ENCODE data around the gene CCDC158. TPM values are rescaled to one million over a fixed set of nuclear protein-coding genes. Genes with fewer than 3 reads are reported as not detected.
A peak's percentile ranks its signal among the peaks of the same experiment; 100 is the strongest.

CCDC158 gene
- total and polyA plus RNA-seq, 2 experiments from 2014 or later = 0.21 to 0.27 TPM

DNA sequence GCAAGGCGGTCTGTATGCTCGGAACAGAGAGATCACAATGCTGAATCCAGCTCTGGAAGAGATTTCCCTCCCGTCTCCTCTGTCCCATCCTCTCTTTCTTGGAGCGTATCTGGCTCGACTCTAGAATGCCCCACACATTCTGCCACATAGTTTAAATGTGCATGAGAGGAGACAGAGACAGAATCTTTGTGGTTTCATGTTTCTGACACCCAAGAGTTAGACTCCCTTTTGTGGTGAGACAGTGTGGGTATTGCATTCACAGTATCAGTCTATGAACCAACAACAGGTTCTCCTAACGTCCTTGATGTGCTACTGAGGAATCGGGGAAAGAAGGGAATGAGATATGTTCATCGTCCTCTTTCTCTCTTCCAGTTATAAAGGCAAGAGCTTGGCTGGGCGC is 144.1 kb downstream of the CCDC158 start:
- H3K27ac Mint-ChIP-seq = no peak overlapping the region
- no peak overlapping the region for H3K4me2 ChIP-seq

DNA sequence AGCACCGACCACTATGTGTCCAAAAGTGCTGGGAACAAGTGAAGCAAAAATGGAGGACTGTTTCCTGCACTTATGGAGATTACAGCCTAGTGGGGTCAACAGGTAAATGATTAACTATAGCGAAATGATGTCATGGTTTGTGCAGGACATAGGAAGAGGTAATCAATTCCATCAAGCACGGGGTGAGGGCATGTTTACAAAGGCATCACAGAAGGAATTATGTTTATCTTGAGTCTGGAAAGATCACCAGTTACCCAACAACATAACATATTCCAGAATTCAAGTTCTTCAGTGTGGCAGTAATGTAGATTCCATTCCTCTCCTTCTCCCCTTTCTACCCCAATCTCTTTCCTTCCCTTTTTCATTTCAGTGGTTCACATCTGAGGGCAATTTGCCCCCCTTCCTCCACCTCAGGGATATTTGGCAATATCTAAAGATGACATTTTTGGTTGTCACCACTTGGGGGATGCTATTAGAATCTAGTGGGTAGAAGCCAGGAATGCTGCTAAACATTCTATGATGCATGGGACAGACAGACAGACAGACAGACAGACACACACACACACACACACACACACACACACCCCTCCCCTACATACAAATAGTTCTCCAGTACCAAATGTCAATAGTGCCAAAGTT is 145.3 kb downstream of the CCDC158 start:
- ATAC-seq = no peak
- Histone ChIP-seq H3K4me3 (no peak overlapping the region), H3K4me1 (ENCODE audit: insufficient read depth) (no peaks in the 10 kb centered on the region), H3K36me3 (ENCODE audit: insufficient read depth) (no peaks in the 10 kb centered on the region), H3K79me2 (replicated peaks; ENCODE audit: insufficient read depth) (no peaks in the 10 kb centered on the region), H3K27me3 (ENCODE audit: insufficient read depth) (no peaks in the 10 kb centered on the region), H4K20me1 (replicated peaks; ENCODE audit: insufficient read depth) (no peaks in the 10 kb centered on the region), H3K27ac (ENCODE audit: low read depth) (no peak overlapping the region), H3K9me2 (ENCODE audit: insufficient read depth) (no peaks in the 10 kb centered on the region), H3K4me2 (no peak overlapping the region), H3F3A (replicated peaks; ENCODE audit: low read depth) (no peaks in the 10 kb centered on the region), H2AFZ (no peak overlapping the region)
- Mint-ChIP-seq H3K4me3 (no peak overlapping the region), H3K9me3 (no peaks in the 10 kb centered on the region), H3K36me3 (ENCODE audit: low read depth) (no peaks in the 10 kb centered on the region), H3K27me3 (ENCODE audit: insufficient read depth, low read depth, poor library complexity) (peaks cover 4% of the 10 kb centered on the region), H3K4me1 (no peaks in the 10 kb centered on the region), H3K27ac (no peak overlapping the region)
- no peak for DNase-seq (ENCODE audit: low spot score)
- TF ChIP-seq, protein P1, sequence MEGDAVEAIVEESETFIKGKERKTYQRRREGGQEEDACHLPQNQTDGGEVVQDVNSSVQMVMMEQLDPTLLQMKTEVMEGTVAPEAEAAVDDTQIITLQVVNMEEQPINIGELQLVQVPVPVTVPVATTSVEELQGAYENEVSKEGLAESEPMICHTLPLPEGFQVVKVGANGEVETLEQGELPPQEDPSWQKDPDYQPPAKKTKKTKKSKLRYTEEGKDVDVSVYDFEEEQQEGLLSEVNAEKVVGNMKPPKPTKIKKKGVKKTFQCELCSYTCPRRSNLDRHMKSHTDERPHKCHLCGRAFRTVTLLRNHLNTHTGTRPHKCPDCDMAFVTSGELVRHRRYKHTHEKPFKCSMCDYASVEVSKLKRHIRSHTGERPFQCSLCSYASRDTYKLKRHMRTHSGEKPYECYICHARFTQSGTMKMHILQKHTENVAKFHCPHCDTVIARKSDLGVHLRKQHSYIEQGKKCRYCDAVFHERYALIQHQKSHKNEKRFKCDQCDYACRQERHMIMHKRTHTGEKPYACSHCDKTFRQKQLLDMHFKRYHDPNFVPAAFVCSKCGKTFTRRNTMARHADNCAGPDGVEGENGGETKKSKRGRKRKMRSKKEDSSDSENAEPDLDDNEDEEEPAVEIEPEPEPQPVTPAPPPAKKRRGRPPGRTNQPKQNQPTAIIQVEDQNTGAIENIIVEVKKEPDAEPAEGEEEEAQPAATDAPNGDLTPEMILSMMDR (conservative IDR thresholded peaks at IDR 0.05; ENCODE audit: low read depth in 2 of 2) = no peak
- TF ChIP-seq NANOG (IDR thresholded peaks at IDR 0.05; ENCODE audit: borderline replicate concordance) (no peak), POLR2AphosphoS5 (IDR thresholded peaks at IDR 0.05; ENCODE audit: low read depth) (no peak), JUNB (IDR thresholded peaks at IDR 0.05; ENCODE audit: unreplicated experiment) (no peak), ZNF331 (CRISPR knock-in tag; IDR thresholded peaks at IDR 0.05; ENCODE audit: low read depth) (no peak), EZH2 (IDR thresholded peaks at IDR 0.05; ENCODE audit: low read depth, unreplicated experiment) (no peak)
- TF ChIP-seq, protein P2, sequence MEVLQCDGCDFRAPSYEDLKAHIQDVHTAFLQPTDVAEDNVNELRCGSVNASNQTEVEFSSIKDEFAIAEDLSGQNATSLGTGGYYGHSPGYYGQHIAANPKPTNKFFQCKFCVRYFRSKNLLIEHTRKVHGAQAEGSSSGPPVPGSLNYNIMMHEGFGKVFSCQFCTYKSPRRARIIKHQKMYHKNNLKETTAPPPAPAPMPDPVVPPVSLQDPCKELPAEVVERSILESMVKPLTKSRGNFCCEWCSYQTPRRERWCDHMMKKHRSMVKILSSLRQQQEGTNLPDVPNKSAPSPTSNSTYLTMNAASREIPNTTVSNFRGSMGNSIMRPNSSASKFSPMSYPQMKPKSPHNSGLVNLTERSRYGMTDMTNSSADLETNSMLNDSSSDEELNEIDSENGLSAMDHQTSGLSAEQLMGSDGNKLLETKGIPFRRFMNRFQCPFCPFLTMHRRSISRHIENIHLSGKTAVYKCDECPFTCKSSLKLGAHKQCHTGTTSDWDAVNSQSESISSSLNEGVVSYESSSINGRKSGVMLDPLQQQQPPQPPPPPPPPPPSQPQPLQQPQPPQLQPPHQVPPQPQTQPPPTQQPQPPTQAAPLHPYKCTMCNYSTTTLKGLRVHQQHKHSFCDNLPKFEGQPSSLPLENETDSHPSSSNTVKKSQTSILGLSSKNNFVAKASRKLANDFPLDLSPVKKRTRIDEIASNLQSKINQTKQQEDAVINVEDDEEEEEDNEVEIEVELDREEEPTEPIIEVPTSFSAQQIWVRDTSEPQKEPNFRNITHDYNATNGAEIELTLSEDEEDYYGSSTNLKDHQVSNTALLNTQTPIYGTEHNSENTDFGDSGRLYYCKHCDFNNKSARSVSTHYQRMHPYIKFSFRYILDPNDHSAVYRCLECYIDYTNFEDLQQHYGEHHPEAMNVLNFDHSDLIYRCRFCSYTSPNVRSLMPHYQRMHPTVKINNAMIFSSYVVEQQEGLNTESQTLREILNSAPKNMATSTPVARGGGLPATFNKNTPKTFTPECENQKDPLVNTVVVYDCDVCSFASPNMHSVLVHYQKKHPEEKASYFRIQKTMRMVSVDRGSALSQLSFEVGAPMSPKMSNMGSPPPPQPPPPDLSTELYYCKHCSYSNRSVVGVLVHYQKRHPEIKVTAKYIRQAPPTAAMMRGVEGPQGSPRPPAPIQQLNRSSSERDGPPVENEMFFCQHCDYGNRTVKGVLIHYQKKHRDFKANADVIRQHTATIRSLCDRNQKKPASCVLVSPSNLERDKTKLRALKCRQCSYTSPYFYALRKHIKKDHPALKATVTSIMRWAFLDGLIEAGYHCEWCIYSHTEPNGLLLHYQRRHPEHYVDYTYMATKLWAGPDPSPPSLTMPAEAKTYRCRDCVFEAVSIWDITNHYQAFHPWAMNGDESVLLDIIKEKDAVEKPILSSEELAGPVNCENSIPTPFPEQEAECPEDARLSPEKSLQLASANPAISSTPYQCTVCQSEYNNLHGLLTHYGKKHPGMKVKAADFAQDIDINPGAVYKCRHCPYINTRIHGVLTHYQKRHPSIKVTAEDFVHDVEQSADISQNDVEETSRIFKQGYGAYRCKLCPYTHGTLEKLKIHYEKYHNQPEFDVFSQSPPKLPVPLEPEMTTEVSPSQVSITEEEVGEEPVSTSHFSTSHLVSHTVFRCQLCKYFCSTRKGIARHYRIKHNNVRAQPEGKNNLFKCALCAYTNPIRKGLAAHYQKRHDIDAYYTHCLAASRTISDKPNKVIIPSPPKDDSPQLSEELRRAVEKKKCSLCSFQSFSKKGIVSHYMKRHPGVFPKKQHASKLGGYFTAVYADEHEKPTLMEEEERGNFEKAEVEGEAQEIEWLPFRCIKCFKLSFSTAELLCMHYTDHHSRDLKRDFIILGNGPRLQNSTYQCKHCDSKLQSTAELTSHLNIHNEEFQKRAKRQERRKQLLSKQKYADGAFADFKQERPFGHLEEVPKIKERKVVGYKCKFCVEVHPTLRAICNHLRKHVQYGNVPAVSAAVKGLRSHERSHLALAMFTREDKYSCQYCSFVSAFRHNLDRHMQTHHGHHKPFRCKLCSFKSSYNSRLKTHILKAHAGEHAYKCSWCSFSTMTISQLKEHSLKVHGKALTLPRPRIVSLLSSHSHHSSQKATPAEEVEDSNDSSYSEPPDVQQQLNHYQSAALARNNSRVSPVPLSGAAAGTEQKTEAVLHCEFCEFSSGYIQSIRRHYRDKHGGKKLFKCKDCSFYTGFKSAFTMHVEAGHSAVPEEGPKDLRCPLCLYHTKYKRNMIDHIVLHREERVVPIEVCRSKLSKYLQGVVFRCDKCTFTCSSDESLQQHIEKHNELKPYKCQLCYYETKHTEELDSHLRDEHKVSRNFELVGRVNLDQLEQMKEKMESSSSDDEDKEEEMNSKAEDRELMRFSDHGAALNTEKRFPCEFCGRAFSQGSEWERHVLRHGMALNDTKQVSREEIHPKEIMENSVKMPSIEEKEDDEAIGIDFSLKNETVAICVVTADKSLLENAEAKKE (CRISPR knock-in tag; IDR thresholded peaks at IDR 0.05) = no peak
- TF ChIP-seq, protein P3, sequence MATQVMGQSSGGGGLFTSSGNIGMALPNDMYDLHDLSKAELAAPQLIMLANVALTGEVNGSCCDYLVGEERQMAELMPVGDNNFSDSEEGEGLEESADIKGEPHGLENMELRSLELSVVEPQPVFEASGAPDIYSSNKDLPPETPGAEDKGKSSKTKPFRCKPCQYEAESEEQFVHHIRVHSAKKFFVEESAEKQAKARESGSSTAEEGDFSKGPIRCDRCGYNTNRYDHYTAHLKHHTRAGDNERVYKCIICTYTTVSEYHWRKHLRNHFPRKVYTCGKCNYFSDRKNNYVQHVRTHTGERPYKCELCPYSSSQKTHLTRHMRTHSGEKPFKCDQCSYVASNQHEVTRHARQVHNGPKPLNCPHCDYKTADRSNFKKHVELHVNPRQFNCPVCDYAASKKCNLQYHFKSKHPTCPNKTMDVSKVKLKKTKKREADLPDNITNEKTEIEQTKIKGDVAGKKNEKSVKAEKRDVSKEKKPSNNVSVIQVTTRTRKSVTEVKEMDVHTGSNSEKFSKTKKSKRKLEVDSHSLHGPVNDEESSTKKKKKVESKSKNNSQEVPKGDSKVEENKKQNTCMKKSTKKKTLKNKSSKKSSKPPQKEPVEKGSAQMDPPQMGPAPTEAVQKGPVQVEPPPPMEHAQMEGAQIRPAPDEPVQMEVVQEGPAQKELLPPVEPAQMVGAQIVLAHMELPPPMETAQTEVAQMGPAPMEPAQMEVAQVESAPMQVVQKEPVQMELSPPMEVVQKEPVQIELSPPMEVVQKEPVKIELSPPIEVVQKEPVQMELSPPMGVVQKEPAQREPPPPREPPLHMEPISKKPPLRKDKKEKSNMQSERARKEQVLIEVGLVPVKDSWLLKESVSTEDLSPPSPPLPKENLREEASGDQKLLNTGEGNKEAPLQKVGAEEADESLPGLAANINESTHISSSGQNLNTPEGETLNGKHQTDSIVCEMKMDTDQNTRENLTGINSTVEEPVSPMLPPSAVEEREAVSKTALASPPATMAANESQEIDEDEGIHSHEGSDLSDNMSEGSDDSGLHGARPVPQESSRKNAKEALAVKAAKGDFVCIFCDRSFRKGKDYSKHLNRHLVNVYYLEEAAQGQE (IDR thresholded peaks at IDR 0.05; ENCODE audit: unreplicated experiment) = no peak

More for the DNA sequence above, 144.1 kb downstream of the CCDC158 start:
- TF ChIP-seq POLR2AphosphoS5 (IDR thresholded peaks at IDR 0.05; ENCODE audit: low read depth) = no peak
- TF ChIP-seq NANOG (IDR thresholded peaks at IDR 0.05; ENCODE audit: borderline replicate concordance) = no peak
- no peaks in the 10 kb centered on the region for H3K79me2 ChIP-seq (replicated peaks; ENCODE audit: insufficient read depth)
- DNase-seq (ENCODE audit: low spot score) (no peak), ATAC-seq (no peak)
- H2AFZ ChIP-seq = peak overlapping the region; percentile 39; the same call in 1 of the 2 replicates
- Mint-ChIP-seq H3K4me1 (no peaks in the 10 kb centered on the region), H3K4me3 (no peak overlapping the region), H3K27me3 (ENCODE audit: insufficient read depth, low read depth, poor library complexity) (peaks cover 2% of the 10 kb centered on the region), H3K9me3 (no peaks in the 10 kb centered on the region), H3K36me3 (ENCODE audit: low read depth) (no peaks in the 10 kb centered on the region)
- no peaks in the 10 kb centered on the region for H3K9me2 ChIP-seq (ENCODE audit: insufficient read depth)
- H3F3A ChIP-seq (replicated peaks; ENCODE audit: low read depth) = no peaks in the 10 kb centered on the region
- no peak overlapping the region for H3K27ac ChIP-seq (ENCODE audit: low read depth)
- H3K4me3 ChIP-seq = no peak overlapping the region
- no peaks in the 10 kb centered on the region for H3K36me3 ChIP-seq (ENCODE audit: insufficient read depth)
- H3K4me1 ChIP-seq (ENCODE audit: insufficient read depth) = no peaks in the 10 kb centered on the region
- no peaks in the 10 kb centered on the region for H3K27me3 ChIP-seq (ENCODE audit: insufficient read depth)
- H4K20me1 ChIP-seq (replicated peaks; ENCODE audit: insufficient read depth) = no peaks in the 10 kb centered on the region
